ENCODE results near the gene HTR1B.

HTR1B gene

GRCh38 chr6:77456531-77457248, 6.6 kb downstream of the HTR1B start:
- DNase-seq, result no peak

- DNase-seq, result no peak
These were observed 8.0 kb downstream of the HTR1B start for GRCh38 chr6:77455271-77455670.

- DNase-seq, result no peak
These were observed 8.9 kb downstream of the HTR1B start for GRCh38 chr6:77454386-77454785.

GRCh38 chr6:77451466-77451865, 11.8 kb downstream of the HTR1B start:
- DNase-seq, result no peak

GRCh38 chr6:77450924-77451323, 12.4 kb downstream of the HTR1B start:
- DNase-seq, result no peak

- DNase-seq, result no peak
These were observed 14.7 kb downstream of the HTR1B start for GRCh38 chr6:77448546-77448945.

GRCh38 chr6:77447254-77447653, 16.0 kb downstream of the HTR1B start:
- DNase-seq, result no peak

- DNase-seq, result no peak
These were observed 17.0 kb downstream of the HTR1B start for GRCh38 chr6:77446249-77446648.

GRCh38 chr6:77445214-77445613, 18.1 kb downstream of the HTR1B start:
- DNase-seq, result no peak

GRCh38 chr6:77440206-77440976, 22.9 kb downstream of the HTR1B start:
- no peak for DNase-seq

- no peak for DNase-seq
These were observed 29.4 kb downstream of the HTR1B start for GRCh38 chr6:77433888-77434287.

- DNase-seq, result no peak
These were observed 32.8 kb downstream of the HTR1B start for GRCh38 chr6:77430504-77430903.

- DNase-seq, result no peak
These were observed 37.6 kb downstream of the HTR1B start for GRCh38 chr6:77425671-77426070.

GRCh38 chr6:77425216-77425615, 38.1 kb downstream of the HTR1B start:
- no peak for DNase-seq

- no peak for DNase-seq
These were observed 38.5 kb downstream of the HTR1B start for GRCh38 chr6:77424761-77425160.

GRCh38 chr6:77416839-77417238, 46.5 kb downstream of the HTR1B start:
- DNase-seq, result no peak

GRCh38 chr6:77415706-77416105, 47.6 kb downstream of the HTR1B start:
- no peak for DNase-seq

Measured in right kidney (tissue), 1 donor.